IMR-90 (cell line): ENCODE results near the gene ELL2. TPM values are rescaled to one million over a fixed set of nuclear protein-coding genes. Genes with fewer than 3 reads are reported as not detected.

Experiments
- ATAC-seq: fragments of 200-7000 bp; cut with Tn5 transposase; 2 replicates; pipeline ENCODE4 v1.9.1; 2020; ENCODE audit warnings: low read depth, mild to moderate bottlenecking, moderate library complexity
- BruUV-seq: library from RNA; stranded (reverse); fragments of 400-500 nt; replicated peaks from 2 replicates; lab custom pipeline; 2021; lab: Mats Ljungman, UMichigan
- CTCF ChIA-PET: fragments of 300-600 bp; formaldehyde crosslinking; extraction: SDS; loops from one replicate; lab custom pipeline; 2021; ENCODE audit warnings: antibody characterized with exemption; lab: Yijun Ruan, JAX
- POLR2A ChIA-PET: fragments of 300-600 bp; sonication (Branson Sonifier 250); formaldehyde crosslinking; loops from one replicate; lab custom pipeline; 2022; ENCODE audit warnings: antibody characterized with exemption; ENCODE audit not compliant: unreplicated experiment; lab: Charles Lee
- DNase-seq: peaks from one replicate; pipeline ENCODE4 v3.0.0; 2013
- H2AFZ ChIP-seq: replicated peaks from 2 replicates; pipeline ENCODE3; 2013; ENCODE audit warnings: low read length, mild to moderate bottlenecking; ENCODE audit not compliant: poor library complexity
- H2AK5ac ChIP-seq: 2 replicates; pipeline ENCODE4 v1.6.1; 2013; ENCODE audit warnings: low read depth, low read length, inconsistent platforms
- H2AK9ac ChIP-seq: replicated peaks from 2 replicates; pipeline ENCODE3; 2013; ENCODE audit warnings: mild to moderate bottlenecking, low read depth, low read length, moderate library complexity; ENCODE audit not compliant: poor library complexity
- H2BK120ac ChIP-seq: 2 replicates; pipeline ENCODE4 v1.6.1; 2013; ENCODE audit warnings: low read depth, low read length, inconsistent platforms
- H2BK15ac ChIP-seq: 3 replicates; pipeline ENCODE4 v1.6.1; 2013; ENCODE audit warnings: low read depth, low read length, inconsistent platforms
- H2BK20ac ChIP-seq: 2 replicates; pipeline ENCODE4 v1.6.1; 2013; ENCODE audit warnings: low read depth, mild to moderate bottlenecking, inconsistent platforms, low read length, moderate library complexity
- H2BK5ac ChIP-seq: 2 replicates; pipeline ENCODE4 v1.6.1; 2013; ENCODE audit warnings: mild to moderate bottlenecking, low read depth, low read length, inconsistent platforms; ENCODE audit not compliant: poor library complexity, severe bottlenecking
- H3K14ac ChIP-seq: replicated peaks from 2 replicates; pipeline ENCODE4 v1.6.1; 2013; ENCODE audit warnings: low read depth, low read length, inconsistent platforms
- H3K18ac ChIP-seq: 2 replicates; pipeline ENCODE4 v1.6.1; 2013; ENCODE audit warnings: low read depth, low read length, control low read depth
- H3K23ac ChIP-seq: 2 replicates; pipeline ENCODE4 v1.6.1; 2013; ENCODE audit warnings: low read depth, low read length, inconsistent platforms
- H3K27ac ChIP-seq: 2 replicates; pipeline ENCODE4 v1.5.1; 2013; ENCODE audit warnings: mild to moderate bottlenecking, control low read depth, low read length; ENCODE audit not compliant: insufficient read depth
- H3K27me3 ChIP-seq: 2 replicates; pipeline ENCODE4 v1.6.1; 2013; ENCODE audit warnings: low read length; ENCODE audit not compliant: control insufficient read depth, insufficient read depth
- H3K36me3 ChIP-seq: 2 replicates; pipeline ENCODE4 v1.6.1; 2013; ENCODE audit warnings: low read length, mixed read lengths; ENCODE audit not compliant: control insufficient read depth, insufficient read depth
- H3K4ac ChIP-seq: 2 replicates; pipeline ENCODE4 v1.6.1; 2013; ENCODE audit warnings: low read depth, low read length, inconsistent platforms
- H3K4me1 ChIP-seq: 2 replicates; pipeline ENCODE4 v1.6.1; 2013; ENCODE audit warnings: low read length, mixed read lengths; ENCODE audit not compliant: control insufficient read depth, insufficient read depth
- H3K4me2 ChIP-seq: 2 replicates; pipeline ENCODE4 v1.6.1; 2013; ENCODE audit warnings: low read depth, mild to moderate bottlenecking, control low read depth, low read length, moderate library complexity
- H3K4me3 ChIP-seq: 2 replicates; pipeline ENCODE4 v1.5.1; 2013; ENCODE audit warnings: low read depth, mild to moderate bottlenecking, control low read depth, low read length, moderate library complexity; ENCODE audit not compliant: insufficient read depth
- H3K56ac ChIP-seq: 2 replicates; pipeline ENCODE4 v1.6.1; 2013; ENCODE audit warnings: low read length, inconsistent platforms; ENCODE audit not compliant: insufficient read depth; ENCODE audit errors: extremely low read depth
- H3K79me1 ChIP-seq, 2 experiments: 2 replicates each; pipeline ENCODE4 v1.6.1; 2013; ENCODE audit warnings: low read length in 2 of 2, inconsistent platforms in 1 of 2, low read depth in 1 of 2
- H3K9ac ChIP-seq: 2 replicates; pipeline ENCODE4 v1.6.1; 2013; ENCODE audit warnings: low read depth, low read length, control low read depth
- H3K9me1 ChIP-seq: 2 replicates; pipeline ENCODE4 v1.6.1; 2013; ENCODE audit warnings: low read length, inconsistent platforms; ENCODE audit not compliant: insufficient read depth
- H3K9me3 ChIP-seq: 2 replicates; pipeline ENCODE4 v1.6.1; 2013; ENCODE audit warnings: low read length; ENCODE audit not compliant: control insufficient read depth, insufficient read depth
- H4K20me1 ChIP-seq: 2 replicates; pipeline ENCODE4 v1.6.1; 2013; ENCODE audit warnings: low read length, inconsistent platforms; ENCODE audit not compliant: insufficient read depth
- H4K5ac ChIP-seq: 2 replicates; pipeline ENCODE4 v1.6.1; 2013; ENCODE audit warnings: mild to moderate bottlenecking, low read depth, low read length, control low read depth
- H4K8ac ChIP-seq, 2 experiments: 2 replicates each; pipeline ENCODE4 v1.6.1; 2013; ENCODE audit warnings: low read depth in 2 of 2, low read length in 2 of 2, control low read depth in 1 of 2, inconsistent platforms in 1 of 2
- H4K91ac ChIP-seq: 2 replicates; pipeline ENCODE4 v1.6.1; 2013; ENCODE audit warnings: low read depth, low read length, inconsistent platforms; ENCODE audit not compliant: insufficient read depth
- BHLHE40 ChIP-seq: fragments of 150-350 bp; IDR thresholded peaks from 2 replicates; pipeline ENCODE4 v1.6.1; 2016; ENCODE audit warnings: mild to moderate bottlenecking, low read depth, low read length
- CEBPB ChIP-seq: IDR thresholded peaks from 2 replicates; pipeline ENCODE4 v1.6.1; 2012; ENCODE audit warnings: low read depth, low read length, improper control_type of control experiment
- CHD1 ChIP-seq: IDR thresholded peaks from 2 replicates; pipeline ENCODE4 v1.6.1; 2012; ENCODE audit warnings: low read depth, low read length, improper control_type of control experiment
- ELK1 ChIP-seq: fragments of 150-350 bp; IDR thresholded peaks from 2 replicates; pipeline ENCODE4 v1.6.1; 2016; ENCODE audit warnings: low read depth, mild to moderate bottlenecking, low read length, moderate library complexity, borderline replicate concordance
- FOS ChIP-seq: fragments of 150-350 bp; IDR thresholded peaks from 2 replicates; pipeline ENCODE4 v1.6.1; 2016; ENCODE audit warnings: low read depth, low read length
- MAFK ChIP-seq: IDR thresholded peaks from 2 replicates; pipeline ENCODE4 v1.6.1; 2012; ENCODE audit warnings: low read depth, low read length, improper control_type of control experiment
- MAZ ChIP-seq: IDR thresholded peaks from 2 replicates; pipeline ENCODE4 v1.6.1; 2012; ENCODE audit warnings: low read depth, mild to moderate bottlenecking, low read length, improper control_type of control experiment, moderate library complexity, borderline replicate concordance
- MXI1 ChIP-seq: IDR thresholded peaks from 2 replicates; pipeline ENCODE4 v1.6.1; 2012; ENCODE audit warnings: low read depth, mild to moderate bottlenecking, low read length, moderate library complexity, borderline replicate concordance
- NFE2L2 ChIP-seq: fragments of 150-350 bp; IDR thresholded peaks from 2 replicates; pipeline ENCODE4 v1.6.1; 2016; ENCODE audit warnings: low read depth, mild to moderate bottlenecking, low read length
- POLR2A ChIP-seq: IDR thresholded peaks from 2 replicates; pipeline ENCODE4 v1.6.1; 2012; ENCODE audit warnings: mild to moderate bottlenecking, low read depth, low read length
- RAD21 ChIP-seq: IDR thresholded peaks from 2 replicates; pipeline ENCODE4 v1.6.1; 2012; ENCODE audit warnings: low read length, improper control_type of control experiment
- RCOR1 ChIP-seq: IDR thresholded peaks from 2 replicates; pipeline ENCODE4 v1.6.1; 2012; ENCODE audit warnings: mild to moderate bottlenecking, low read length, improper control_type of control experiment; ENCODE audit not compliant: insufficient replicate concordance
- RFX5 ChIP-seq: IDR thresholded peaks from 2 replicates; pipeline ENCODE4 v1.8.0; 2012; ENCODE audit warnings: low read depth, mild to moderate bottlenecking, low read length, moderate library complexity
- SMC3 ChIP-seq: fragments of 150-350 bp; IDR thresholded peaks from 2 replicates; pipeline ENCODE4 v1.6.1; 2016; ENCODE audit warnings: low read depth, mild to moderate bottlenecking, antibody characterized with exemption, low read length, moderate library complexity
- WGBS, 2 experiments: methylation state at CpG; one replicate each; pipeline versions ENCODE4 v1.1.5 to v1.1.7; 2013; ENCODE audit warnings: missing lambda C conversion rate in 2 of 2; ENCODE audit not compliant: insufficient read length in 1 of 2; ENCODE audit errors: extremely low coverage in 2 of 2; 5-methylcytosine and 5-hydroxymethylcytosine counted together
- dilution Hi-C: fragments of 300-500 bp; cut with HindIII; formaldehyde crosslinking; loops from one replicate; pipeline ENCODE4 v1.14.3; 2018; ENCODE audit warnings: low sequenced_read_pairs; ENCODE audit not compliant: unreplicated experiment
- in situ Hi-C: fragments of 300-500 bp; cut with MboI; formaldehyde crosslinking; loops from 3 replicates; pipeline ENCODE4 v1.14.3; 2019; ENCODE audit warnings: low sequenced_read_pairs, inconsistent platforms, mixed read lengths
- intact Hi-C: fragments of 100-400 bp; cut with micrococcal nuclease; formaldehyde crosslinking; loops from 2 replicates; pipeline ENCODE4 v1.10.0; 2022
- polyA plus RNA-seq, 3 experiments: library from polyadenylated mRNA; depleted of rRNA; stranded (reverse); fragments of >200 nt; gene quantifications; 2 replicates each; pipeline ENCODE4 v1.2.3, GENCODE V29; 2012; ENCODE audit warnings: low replicate concordance in 1 of 3
- total RNA-seq: library from RNA; depleted of rRNA; stranded (reverse); fragments of >200 nt; gene quantifications from 2 replicates; pipeline ENCODE4 v1.2.3, GENCODE V29; 2012
- TF ChIP-seq, protein P1 (sequence below): fragments of 150-350 bp; IDR thresholded peaks from 2 replicates; pipeline ENCODE4 v1.6.1; 2017; ENCODE audit warnings: mild to moderate bottlenecking, antibody characterized with exemption, low read length, low read depth
- TF ChIP-seq, protein P2 (sequence below): conservative IDR thresholded peaks from 2 replicates; pipeline ENCODE4 v1.5.1; 2012; ENCODE audit warnings: mild to moderate bottlenecking, low read depth, low read length, improper control_type of control experiment

ELL2 gene
- total and polyA plus RNA-seq, 2 of the 4 experiments (the other 2 are of a cell fraction) = 61.4 to 92.5 TPM

DNA sequence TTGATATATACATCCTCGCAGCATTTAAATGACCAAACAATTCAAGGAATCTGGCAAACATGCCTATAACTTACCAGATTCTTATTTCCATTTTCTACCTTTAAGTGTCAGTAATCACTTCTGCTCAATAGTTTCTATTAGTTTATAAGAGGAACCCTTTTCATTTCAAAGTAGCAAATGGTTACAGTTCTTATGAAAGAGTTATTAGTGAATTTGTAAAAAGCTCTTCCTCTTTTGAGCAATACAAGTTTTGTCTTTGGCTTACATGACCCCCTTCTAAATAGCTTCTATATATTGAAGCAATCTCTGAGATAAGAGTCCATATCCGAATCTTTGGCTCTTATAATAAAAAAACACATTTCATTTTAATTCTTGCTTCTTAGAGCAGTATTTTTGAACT lies 42.0 kb downstream of the ELL2 start:
- BruUV-seq = no TSS peak
- no peak overlapping the region for H2BK15ac ChIP-seq
- no peak overlapping the region for H3K23ac ChIP-seq
- H2AK9ac ChIP-seq = no peak overlapping the region
- TF ChIP-seq RAD21 (no peak), CHD1 (no peak), ELK1 (no peak), SMC3 (no peak), MAZ (no peak), BHLHE40 (no peak), NFE2L2 (no peak), RCOR1 (no peak), RFX5 (no peak), FOS (no peak), CEBPB (no peak), MAFK (no peak), POLR2A (no peak), MXI1 (no peak)
- TF ChIP-seq, protein P1, sequence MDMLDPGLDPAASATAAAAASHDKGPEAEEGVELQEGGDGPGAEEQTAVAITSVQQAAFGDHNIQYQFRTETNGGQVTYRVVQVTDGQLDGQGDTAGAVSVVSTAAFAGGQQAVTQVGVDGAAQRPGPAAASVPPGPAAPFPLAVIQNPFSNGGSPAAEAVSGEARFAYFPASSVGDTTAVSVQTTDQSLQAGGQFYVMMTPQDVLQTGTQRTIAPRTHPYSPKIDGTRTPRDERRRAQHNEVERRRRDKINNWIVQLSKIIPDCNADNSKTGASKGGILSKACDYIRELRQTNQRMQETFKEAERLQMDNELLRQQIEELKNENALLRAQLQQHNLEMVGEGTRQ = no peak
- TF ChIP-seq, protein P2, sequence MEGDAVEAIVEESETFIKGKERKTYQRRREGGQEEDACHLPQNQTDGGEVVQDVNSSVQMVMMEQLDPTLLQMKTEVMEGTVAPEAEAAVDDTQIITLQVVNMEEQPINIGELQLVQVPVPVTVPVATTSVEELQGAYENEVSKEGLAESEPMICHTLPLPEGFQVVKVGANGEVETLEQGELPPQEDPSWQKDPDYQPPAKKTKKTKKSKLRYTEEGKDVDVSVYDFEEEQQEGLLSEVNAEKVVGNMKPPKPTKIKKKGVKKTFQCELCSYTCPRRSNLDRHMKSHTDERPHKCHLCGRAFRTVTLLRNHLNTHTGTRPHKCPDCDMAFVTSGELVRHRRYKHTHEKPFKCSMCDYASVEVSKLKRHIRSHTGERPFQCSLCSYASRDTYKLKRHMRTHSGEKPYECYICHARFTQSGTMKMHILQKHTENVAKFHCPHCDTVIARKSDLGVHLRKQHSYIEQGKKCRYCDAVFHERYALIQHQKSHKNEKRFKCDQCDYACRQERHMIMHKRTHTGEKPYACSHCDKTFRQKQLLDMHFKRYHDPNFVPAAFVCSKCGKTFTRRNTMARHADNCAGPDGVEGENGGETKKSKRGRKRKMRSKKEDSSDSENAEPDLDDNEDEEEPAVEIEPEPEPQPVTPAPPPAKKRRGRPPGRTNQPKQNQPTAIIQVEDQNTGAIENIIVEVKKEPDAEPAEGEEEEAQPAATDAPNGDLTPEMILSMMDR = no peak
- dilution Hi-C loops = no loop called here
- no peak overlapping the region for H4K8ac ChIP-seq
- ChIA-PET POLR2A (no interaction called here), CTCF (no interaction called here)
- no peak overlapping the region for H3K9ac ChIP-seq
- H2BK20ac ChIP-seq = no peak overlapping the region
- peaks cover 88% of the 10 kb centered on the region for H4K20me1 ChIP-seq
- no peak overlapping the region for H2BK120ac ChIP-seq
- no peak overlapping the region for H3K14ac ChIP-seq
- H2AFZ ChIP-seq = no peak overlapping the region
- in situ Hi-C loops = no loop called here
- H4K91ac ChIP-seq = no peak overlapping the region
- H4K5ac ChIP-seq = no peak overlapping the region
- no peak overlapping the region for H3K4me3 ChIP-seq
- intact Hi-C loops = no loop called here
- no CpG with 5 or more reads among the region's 2 CpGs for WGBS, 2 experiments
- no peak overlapping the region for H2AK5ac ChIP-seq
- no peak overlapping the region for H3K56ac ChIP-seq
- peaks cover 28% of the 10 kb centered on the region for H3K9me1 ChIP-seq
- H3K4me1 ChIP-seq = peaks cover 23% of the 10 kb centered on the region
- no peak overlapping the region for H3K18ac ChIP-seq
- H3K4ac ChIP-seq = no peak overlapping the region
- ATAC-seq (no peak), DNase-seq (no peak)
- peaks cover 41% of the 10 kb centered on the region for H3K36me3 ChIP-seq
- H3K27ac ChIP-seq = no peak overlapping the region
- no peaks in the 10 kb centered on the region for H3K27me3 ChIP-seq
- H3K4me2 ChIP-seq = no peak overlapping the region
- H2BK5ac ChIP-seq = peak overlapping the region; percentile 29
- H3K9me3 ChIP-seq = no peaks in the 10 kb centered on the region
- peaks cover 13 to 76% of the 10 kb centered on the region in 2 experiments for H3K79me1 ChIP-seq
